ENCODE measurements around the gene ECM2.
"Not testable (repeated sequence)": the region's sequence is repeated elsewhere in the genome, so short reads cannot be mapped to it uniquely, and the experiment has no call there.

- not testable (repeated sequence) for TF ChIP-seq CTCF (conservative IDR thresholded peaks at IDR 0.05 in 1 of 2, IDR thresholded peaks at IDR 0.05 in 1 of 2; ENCODE audit: low read depth in 1 of 2, low read length in 2 of 2); EZH2 (IDR thresholded peaks at IDR 0.05; ENCODE audit: low read length, missing control alignments)
These were observed 36.1 kb upstream of the ECM2 start for GRCh38 chr9:92571871-92572270.
